Measurements from ENCODE around the gene ARHGEF17.

Gene ARHGEF17

DNA sequence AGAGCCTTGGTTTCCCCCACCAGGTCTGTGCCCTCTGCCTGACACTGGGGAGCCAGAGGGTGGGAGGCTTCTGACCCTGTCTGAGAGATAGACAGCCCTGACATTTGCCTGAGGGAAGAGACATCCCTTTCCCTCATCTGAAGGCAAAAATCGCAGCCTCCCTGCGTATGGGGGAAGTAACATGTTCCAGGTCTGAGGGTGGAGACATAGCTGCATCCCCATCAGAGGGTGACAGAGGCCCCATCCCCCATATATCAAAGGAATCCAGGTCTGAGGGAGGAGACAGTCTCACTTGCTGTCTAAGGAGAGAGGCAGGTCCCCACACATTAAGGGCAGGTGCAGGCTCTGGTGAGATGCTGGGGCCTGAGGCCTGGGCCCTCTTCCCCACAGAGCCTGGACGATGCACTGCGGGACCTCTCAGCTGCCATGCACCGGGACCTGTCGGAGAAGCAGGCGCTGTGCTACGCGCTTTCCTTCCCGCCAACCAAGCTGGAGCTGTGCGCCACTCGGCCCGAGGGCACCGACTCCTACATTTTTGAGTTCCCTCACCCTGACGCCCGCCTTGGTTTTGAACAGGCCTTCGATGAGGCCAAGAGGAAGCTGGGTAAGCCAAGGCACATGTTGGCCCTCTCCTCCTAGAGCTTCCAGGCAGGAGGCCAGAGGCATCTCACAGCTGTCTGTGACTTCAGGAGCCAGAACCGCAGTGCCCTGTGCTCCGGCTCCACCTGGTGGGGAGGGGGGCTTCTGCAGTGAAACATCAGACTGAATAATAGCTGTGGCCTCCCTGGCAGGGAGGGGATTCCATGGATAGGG lies 52.1 kb downstream of the ARHGEF17 start:
- no peak for FAIRE-seq

- FAIRE-seq, result no peak
Observed at GRCh38 chr11:73360743-73361369, 52.8 kb downstream of the ARHGEF17 start.

DNA sequence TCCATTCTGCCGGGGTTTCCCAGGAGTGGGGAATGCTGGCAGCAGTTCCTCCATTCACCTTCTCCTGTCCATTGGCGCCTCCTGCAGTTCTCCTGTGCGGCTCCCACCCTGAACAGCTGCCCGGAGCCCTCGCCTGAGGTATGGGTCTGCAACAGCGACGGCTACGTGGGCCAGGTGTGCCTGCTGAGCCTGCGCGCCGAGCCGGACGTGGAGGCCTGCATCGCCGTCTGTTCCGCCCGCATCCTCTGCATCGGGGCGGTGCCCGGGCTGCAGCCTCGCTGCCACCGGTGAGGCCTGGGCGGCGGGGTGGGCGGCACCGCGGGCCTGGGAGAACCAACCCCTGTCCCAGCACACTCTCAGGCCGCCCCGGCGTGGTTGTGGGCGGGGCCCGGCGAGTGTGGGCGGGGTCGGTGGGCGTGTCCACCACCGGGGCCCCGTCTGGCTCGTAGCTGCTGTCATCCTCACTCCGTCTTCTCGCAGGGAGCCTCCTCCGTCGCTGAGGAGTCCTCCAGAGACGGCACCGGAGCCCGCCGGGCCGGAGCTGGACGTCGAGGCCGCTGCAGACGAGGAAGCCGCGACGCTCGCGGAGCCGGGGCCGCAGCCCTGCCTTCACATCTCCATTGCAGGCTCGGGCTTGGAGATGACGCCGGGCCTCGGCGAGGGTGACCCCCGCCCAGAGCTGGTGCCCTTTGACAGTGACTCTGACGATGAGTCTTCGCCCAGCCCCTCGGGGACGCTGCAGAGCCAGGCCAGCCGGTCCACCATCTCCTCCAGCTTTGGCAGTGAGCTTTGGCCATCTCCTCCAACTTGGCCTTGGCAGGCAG lies 54.1 kb downstream of the ARHGEF17 start:
- no peak for FAIRE-seq

DNA sequence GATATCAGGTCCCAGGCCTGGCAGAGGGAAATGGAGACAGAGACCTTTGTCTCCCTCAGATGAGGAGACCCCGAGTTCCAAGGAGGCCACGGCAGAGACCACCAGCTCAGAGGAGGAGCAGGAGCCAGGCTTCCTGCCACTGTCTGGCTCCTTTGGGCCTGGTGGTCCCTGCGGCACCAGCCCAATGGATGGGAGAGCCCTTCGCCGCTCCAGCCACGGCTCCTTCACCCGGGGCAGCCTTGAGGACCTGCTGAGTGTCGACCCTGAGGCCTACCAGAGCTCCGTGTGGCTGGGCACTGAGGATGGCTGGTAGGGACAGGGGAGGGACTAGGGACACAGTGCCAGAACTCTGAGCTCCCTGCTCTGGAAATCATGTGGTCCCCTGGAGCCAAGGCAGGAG lies 55.1 kb downstream of the ARHGEF17 start:
- no peak for FAIRE-seq

DNA sequence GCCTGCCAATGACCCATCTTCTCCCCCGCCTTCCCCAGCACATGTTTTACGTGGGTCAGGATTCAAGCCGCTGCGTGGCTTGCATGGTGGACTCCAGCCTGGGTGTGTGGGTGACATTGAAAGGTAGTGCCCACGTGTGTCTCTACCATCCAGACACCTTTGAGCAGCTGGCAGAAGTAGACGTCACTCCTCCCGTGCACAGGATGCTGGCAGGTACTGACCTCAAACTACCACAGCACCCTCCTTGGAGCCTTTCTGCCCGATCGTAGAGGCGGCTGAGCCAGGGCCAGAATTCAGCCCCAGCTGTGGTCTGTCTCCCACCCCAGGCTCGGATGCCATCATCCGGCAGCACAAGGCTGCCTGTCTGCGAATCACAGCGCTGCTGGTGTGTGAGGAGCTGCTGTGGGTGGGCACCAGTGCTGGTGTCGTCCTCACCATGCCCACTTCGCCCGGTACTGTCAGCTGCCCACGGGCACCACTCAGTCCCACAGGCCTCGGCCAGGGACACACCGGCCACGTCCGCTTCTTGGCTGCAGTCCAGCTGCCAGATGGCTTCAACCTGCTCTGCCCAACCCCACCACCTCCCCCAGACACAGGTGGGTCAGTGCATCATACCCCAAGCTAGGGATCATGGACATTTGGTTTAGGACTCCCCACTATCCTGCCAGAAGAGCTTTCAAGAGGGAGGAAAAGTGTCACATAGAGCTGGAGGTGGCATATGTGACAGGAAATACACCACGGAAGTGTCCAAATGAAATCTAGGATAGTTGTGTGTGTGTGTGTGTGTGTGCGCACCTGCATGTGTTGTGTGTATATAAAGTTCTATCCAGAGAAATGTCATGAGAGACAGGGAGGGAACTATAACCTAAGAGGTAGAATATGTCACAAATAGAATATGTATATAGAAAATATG lies 57.5 kb downstream of the ARHGEF17 start:
- no peak for FAIRE-seq

DNA sequence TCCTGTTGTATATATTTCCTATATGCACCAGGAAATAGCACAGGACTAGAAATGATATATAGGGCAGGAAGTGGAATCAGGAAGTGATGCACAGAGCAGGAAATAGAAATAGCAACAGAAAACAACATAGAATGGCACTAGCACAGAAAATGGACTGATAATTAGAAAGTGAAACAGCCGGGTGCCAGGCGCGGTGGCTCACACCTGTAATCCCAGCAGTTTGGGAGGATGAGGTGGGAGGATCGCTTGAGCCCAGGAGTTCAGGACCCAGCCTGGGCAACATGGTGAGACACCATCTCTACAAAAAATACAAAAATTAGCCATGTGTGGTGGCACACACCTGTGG lies 58.2 kb downstream of the ARHGEF17 start:
- FAIRE-seq, result no peak

DNA sequence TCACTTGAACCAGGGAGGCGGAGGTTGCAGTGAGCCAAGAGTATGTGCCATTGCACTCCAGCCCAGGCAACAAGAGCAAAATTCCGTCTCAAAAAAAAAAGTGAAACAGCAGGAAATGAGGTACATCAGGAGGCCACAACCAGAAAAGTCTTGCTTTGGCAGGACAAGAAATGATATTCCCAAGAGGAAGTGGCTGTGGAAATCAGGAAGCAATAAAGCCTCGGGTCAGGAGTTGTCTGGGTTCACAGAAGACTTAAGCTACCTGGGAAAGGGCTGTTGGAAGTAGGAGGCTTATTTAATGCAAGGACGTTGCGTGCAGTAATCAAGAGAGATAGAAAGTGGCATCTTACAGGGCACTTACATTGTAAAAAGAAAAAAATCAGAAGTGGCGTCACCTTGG lies 58.9 kb downstream of the ARHGEF17 start:
- FAIRE-seq, result no peak

GRCh38 chr11:73367482-73368024 lies 59.5 kb downstream of the ARHGEF17 start:
- FAIRE-seq, result no peak

DNA sequence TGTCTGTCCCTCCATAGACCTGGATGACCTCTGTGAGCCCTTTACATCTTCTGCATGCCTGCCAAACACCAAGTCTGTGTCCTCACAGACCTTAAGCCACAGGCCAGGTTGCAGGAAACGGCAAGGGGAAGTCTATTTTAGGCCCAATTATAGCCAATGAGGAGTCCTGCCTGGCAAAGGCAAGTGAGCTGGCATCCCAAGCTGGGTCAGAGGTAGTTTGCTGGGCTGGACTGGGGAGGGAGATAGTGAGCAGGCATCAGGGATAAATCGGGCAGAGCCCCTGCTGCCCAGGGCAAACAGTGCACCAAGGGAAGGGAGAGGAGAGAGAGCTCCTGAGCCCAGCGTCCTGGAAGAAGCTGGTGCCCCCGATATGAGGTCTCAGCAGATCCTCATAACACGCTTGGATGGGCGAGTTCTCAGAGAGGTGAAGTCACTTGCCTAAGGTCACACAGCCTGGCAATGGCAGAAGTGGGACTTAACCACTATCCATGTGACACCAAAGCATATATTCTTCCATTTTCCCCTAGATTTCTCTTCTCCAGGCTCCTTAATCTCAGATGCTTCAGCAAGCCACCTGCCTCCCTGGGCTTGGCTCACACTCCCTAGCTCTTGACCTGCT lies 64.4 kb downstream of the ARHGEF17 start:
- FAIRE-seq, result no peak

DNA sequence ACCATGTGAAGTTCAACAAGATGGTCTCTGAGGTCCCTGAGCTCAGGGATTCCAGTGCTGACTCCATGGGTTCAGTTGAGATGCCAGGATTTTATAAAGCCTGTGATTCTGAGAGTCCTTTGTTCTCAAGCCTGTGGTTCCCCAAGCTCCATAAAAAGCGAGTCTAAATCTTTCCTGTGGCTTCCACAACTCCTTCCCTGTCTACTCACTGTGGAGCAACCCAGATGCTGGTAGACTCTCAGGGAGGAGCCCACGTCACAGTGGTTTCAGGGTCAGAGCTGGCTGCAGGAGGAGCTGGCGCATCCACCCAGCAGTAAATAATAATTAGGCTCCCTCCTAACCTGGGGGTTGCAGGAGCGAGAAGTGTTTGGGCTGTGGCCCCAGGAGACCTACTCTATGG lies 66.1 kb downstream of the ARHGEF17 start:
- FAIRE-seq, result no peak

DNA sequence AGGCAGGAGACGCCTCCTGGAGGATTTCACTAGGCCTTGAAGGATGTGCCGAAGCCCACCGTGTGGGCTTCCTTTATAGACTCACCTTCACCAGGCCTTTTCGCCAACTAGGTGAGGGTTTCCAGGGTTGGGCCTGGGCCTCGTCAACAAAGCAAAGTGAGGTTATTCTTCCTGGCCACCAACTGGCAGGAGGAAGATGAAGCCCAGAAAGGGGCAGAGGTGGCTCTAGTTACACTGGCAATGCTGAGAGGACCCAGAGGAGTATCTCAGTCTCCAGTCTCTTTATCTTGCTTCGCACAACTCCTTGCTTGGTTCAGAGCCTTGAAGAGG lies 67.7 kb downstream of the ARHGEF17 start:
- no peak for FAIRE-seq

- FAIRE-seq, result no peak
Observed at GRCh38 chr11:73376160-73376802, 68.2 kb downstream of the ARHGEF17 start, which contains the start of gene RELT. Gene RELT (plus strand): TSS chr11:73376399. CDS start chr11:73389137, 12,738 bp downstream.

DNA sequence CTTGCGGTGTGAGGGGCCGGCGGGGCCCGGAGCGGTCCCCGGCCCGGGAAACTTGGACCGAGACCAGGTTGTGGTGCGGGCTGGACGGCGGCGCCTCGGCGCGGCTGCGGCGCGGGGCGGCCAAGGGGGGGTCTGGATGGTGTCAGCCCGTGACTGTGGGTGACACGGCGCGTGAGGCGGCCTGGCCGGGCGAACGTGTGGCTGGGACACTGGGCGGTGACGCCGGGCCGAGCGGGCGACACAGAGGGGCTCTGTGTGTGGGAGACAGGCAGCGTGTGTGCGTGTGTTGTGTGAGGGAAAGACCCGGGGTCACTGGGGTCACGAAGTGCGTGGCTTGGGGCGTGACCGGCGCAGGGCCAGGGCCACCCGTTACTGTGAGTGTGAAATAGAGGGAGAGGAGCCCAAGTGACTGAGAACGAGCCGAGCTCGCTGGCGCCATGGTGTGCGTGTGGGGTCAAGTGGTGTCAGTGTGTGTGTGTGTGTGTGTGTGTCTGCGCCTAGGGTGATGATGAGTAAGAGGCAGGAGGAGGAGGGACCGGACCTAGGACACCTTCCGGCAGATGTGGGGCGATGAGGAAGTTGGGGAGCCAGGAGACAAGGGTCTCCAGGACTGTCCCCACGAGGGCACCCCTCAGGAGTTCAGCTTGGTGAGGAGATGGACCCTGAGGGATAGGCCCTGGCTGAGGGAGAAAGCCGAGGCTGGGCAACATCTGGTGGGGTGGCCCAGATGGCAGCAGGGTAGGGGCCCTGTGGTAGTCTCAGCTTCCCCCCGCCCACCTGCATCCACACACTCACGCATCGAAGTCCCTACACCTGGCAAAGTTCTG lies 68.9 kb downstream of the ARHGEF17 start:
- FAIRE-seq, result no peak

DNA sequence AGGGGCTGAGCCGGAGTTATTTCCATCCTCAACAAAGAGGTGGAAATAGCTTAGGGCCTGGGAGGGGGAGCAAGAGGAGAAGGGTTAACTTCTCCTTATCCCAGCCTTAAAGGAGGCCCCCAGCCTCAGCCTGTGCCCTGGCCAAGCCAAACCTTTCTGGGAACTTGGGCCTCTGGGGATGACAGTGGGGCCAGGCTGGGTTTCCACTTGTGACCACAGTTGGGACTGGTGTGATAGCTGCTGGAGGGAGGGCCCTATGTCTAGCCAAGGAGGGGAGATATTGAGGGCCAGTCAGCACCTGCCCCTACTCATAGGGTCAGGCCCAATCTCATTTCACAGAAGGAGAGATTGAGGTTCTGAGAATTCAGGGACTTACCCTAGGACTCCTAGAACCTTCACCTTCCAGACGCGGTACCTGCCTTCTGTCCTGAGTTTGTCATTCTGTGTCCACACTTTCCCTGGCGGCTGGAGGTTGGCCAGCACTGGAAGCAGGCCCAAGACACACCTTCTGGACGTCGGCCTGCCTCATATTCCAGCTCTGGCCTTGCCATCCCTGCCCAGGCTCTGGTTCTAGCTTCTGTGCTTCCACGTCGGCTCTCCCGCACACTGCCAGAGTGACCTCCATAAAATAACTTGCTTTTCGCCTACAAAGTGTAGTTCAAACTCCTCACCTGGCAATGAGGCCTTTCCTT lies 71.3 kb downstream of the ARHGEF17 start:
- no peak for FAIRE-seq

GRCh38 chr11:73380331-73380730 lies 72.3 kb downstream of the ARHGEF17 start:
- no peak for FAIRE-seq

DNA sequence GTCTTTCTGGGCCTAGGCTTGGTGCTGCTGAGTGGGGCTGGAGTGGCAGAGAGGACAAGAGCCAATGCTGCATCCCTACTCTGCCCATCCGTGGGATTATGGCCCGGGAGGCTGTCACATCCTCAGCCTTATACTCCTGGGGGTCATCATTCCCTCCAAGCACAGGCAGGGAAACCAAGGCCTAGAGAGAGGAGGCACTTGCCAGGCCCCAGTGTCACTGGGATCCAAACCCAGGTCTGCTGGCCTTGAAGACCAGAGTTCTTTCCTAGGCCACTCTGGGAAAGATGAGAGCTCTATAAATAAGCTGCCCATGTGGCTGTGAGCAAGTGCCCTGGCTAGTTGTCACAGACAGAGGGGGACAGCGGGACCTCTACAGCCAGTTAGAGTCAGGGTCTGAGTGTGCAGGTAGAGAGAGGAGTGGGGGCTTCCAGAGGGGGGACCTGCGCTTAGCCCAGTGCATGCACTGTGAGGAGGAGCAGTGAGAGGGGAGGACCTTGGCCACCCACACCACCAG lies 72.9 kb downstream of the ARHGEF17 start:
- FAIRE-seq, result no peak

- no peak for FAIRE-seq
Observed at GRCh38 chr11:73381589-73381988, 73.5 kb downstream of the ARHGEF17 start.

GRCh38 chr11:73382183-73382582 lies 74.1 kb downstream of the ARHGEF17 start:
- FAIRE-seq, result no peak

DNA sequence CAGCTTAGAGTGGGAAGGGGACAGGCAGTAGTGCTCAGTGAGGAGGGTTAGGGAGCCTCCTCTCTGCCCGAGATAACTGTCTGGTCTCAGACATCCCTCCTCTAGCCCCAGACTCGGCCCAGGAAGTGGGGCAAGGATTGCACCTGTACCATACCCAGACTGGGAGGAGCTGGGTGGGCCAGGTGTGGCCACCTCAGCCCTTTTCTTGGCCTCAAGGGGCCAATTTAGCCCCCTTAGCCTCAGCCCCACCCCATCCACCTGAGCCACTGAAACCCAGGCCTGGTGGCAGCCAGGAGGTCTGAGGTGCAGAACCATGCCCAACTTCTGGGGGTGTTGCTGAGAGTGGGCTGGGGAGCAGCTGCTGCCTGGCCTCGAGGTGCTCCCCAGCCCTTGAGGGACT lies 74.7 kb downstream of the ARHGEF17 start:
- FAIRE-seq, result no peak
